H1 (cell line): ENCODE results near the gene PLD5.

Experiments
- BACH1 ChIP-seq: IDR thresholded peaks from 2 replicates; pipeline ENCODE4 v1.6.1; 2012; ENCODE audit warnings: low read length, improper control_type of control experiment
- CHD1 ChIP-seq: IDR thresholded peaks from 2 replicates; pipeline ENCODE4 v1.6.1; 2012; ENCODE audit warnings: low read depth, low read length, improper control_type of control experiment
- CTCF ChIP-seq, 3 experiments: IDR thresholded peaks; 1 replicate in 2 of 3; 2 replicates in 1 of 3; pipeline versions ENCODE4 v1.5.1 to v1.6.1; 2011; ENCODE audit warnings: low read length in 3 of 3, mild to moderate bottlenecking in 3 of 3, inconsistent platforms in 2 of 3, low read depth in 1 of 3, moderate library complexity in 1 of 3; ENCODE audit not compliant: insufficient read depth in 1 of 3; ENCODE audit errors: control extremely low read depth in 1 of 3
- KDM4A ChIP-seq: IDR thresholded peaks from one replicate; pipeline ENCODE4 v1.7.1; 2012; ENCODE audit warnings: low read depth, mild to moderate bottlenecking, moderate library complexity, low read length, inconsistent platforms; ENCODE audit not compliant: severe bottlenecking
- RAD21 ChIP-seq, 2 experiments: IDR thresholded peaks in 1 of 2; conservative IDR thresholded peaks in 1 of 2; 2 replicates each; pipeline ENCODE4 v1.6.1; 2011; ENCODE audit warnings: low read depth in 2 of 2, low read length in 2 of 2, improper control_type of control experiment in 1 of 2, inconsistent platforms in 1 of 2, mild to moderate bottlenecking in 1 of 2, moderate library complexity in 1 of 2
- TF ChIP-seq, protein P1 (sequence below): IDR thresholded peaks from 2 replicates; pipeline ENCODE4 v1.6.1; 2011; ENCODE audit warnings: low read length, improper control_type of control experiment

DNA sequence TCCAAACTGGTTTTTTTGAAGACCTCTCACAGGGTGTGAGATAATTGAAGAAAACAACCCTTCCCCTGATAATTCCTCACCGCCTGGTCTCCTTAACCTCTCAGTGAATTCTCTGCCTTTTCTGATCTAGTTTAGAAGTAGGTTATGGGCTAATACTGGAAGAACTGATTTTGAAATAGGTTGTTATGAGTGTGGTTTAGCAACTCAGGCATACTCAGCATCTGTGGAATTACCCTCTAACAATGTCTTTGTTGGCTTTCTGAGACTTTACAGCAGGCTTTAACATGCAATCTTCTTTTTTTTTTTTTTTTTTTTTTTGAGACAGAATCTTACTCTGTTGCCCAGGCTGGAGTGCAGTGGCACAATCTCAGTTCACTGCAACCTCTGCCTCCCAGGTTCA, 10.3 kb upstream of the PLD5 start:
- no peak for TF ChIP-seq CHD1
- no peak for TF ChIP-seq CTCF (IDR thresholded peaks at IDR 0.05; ENCODE audit: control extremely low read depth in 1 of 3, insufficient read depth in 1 of 3, low read depth in 1 of 3, low read length in 3 of 3)
- TF ChIP-seq RAD21 (IDR thresholded peaks at IDR 0.05 in 1 of 2, conservative IDR thresholded peaks at IDR 0.05 in 1 of 2; ENCODE audit: low read depth in 2 of 2, low read length in 2 of 2): no peak
- TF ChIP-seq KDM4A: no peak
- TF ChIP-seq, protein P1, sequence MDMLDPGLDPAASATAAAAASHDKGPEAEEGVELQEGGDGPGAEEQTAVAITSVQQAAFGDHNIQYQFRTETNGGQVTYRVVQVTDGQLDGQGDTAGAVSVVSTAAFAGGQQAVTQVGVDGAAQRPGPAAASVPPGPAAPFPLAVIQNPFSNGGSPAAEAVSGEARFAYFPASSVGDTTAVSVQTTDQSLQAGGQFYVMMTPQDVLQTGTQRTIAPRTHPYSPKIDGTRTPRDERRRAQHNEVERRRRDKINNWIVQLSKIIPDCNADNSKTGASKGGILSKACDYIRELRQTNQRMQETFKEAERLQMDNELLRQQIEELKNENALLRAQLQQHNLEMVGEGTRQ: no peak
- no peak for TF ChIP-seq BACH1
